Smooth muscle cell (in vitro differentiated cells): ENCODE data around the gene SLC13A3. TPM values are rescaled to one million over a fixed set of nuclear protein-coding genes. Genes with fewer than 3 reads are reported as not detected.

Source experiments
- DNase-seq: peaks from one replicate; lab custom pipeline; 2025; ENCODE audit not compliant: unreplicated experiment; lab: John Stamatoyannopoulos, UW
- H2AFZ ChIP-seq: fragments of 200-600 bp; sonication (generic); 2 replicates; pipeline ENCODE4 v1.6.0; 2016; ENCODE audit warnings: antibody characterized with exemption, low read depth, mild to moderate bottlenecking
- H3F3A ChIP-seq: fragments of 200-600 bp; sonication (generic); 2 replicates; pipeline ENCODE4 v1.6.0; 2017; ENCODE audit warnings: antibody characterized with exemption, low read depth
- H3K27ac ChIP-seq: fragments of 200-600 bp; sonication (generic); 2 replicates; pipeline ENCODE4 v1.5.1; 2016; ENCODE audit warnings: low read depth, mild to moderate bottlenecking
- H3K27me3 ChIP-seq: fragments of 200-600 bp; sonication (generic); 2 replicates; pipeline ENCODE4 v1.6.1; 2016; ENCODE audit warnings: low read depth, mild to moderate bottlenecking
- H3K36me3 ChIP-seq: fragments of 200-600 bp; sonication (generic); 2 replicates; pipeline ENCODE4 v1.5.1; 2016; ENCODE audit warnings: low read depth
- H3K4me1 ChIP-seq: fragments of 200-600 bp; sonication (generic); 2 replicates; pipeline ENCODE4 v1.5.1; 2016; ENCODE audit warnings: low read depth
- H3K4me2 ChIP-seq: fragments of 200-600 bp; sonication (generic); 2 replicates; pipeline ENCODE4 v1.6.0; 2016; ENCODE audit warnings: mild to moderate bottlenecking
- H3K4me3 ChIP-seq: fragments of 200-600 bp; sonication (generic); 2 replicates; pipeline ENCODE4 v1.5.1; 2016; ENCODE audit warnings: mild to moderate bottlenecking
- H3K79me2 ChIP-seq: fragments of 200-600 bp; sonication (generic); 2 replicates; pipeline ENCODE4 v1.6.0; 2016; ENCODE audit warnings: low read depth, mild to moderate bottlenecking
- H3K9ac ChIP-seq: fragments of 200-600 bp; sonication (generic); 2 replicates; pipeline ENCODE4 v1.6.0; 2016; ENCODE audit warnings: low read depth
- H3K9me3 ChIP-seq: fragments of 200-600 bp; sonication (generic); replicated peaks from 2 replicates; pipeline ENCODE4 v1.5.1; 2016; ENCODE audit warnings: low read depth
- H4K20me1 ChIP-seq: fragments of 200-600 bp; sonication (generic); 2 replicates; pipeline ENCODE4 v1.6.0; 2016; ENCODE audit warnings: low read depth
- CTCF ChIP-seq: fragments of 200-600 bp; sonication (generic); IDR thresholded peaks from 2 replicates; pipeline ENCODE4 v1.5.1; 2017; ENCODE audit warnings: borderline replicate concordance, mild to moderate bottlenecking, antibody characterized with exemption; ENCODE audit not compliant: insufficient read depth, poor library complexity, severe bottlenecking
- WGBS: methylation state at CpG from one replicate; pipeline ENCODE4 v1.1.7; 2016; ENCODE audit warnings: low lambda C conversion rate; 5-methylcytosine and 5-hydroxymethylcytosine counted together
- polyA plus RNA-seq: library from polyadenylated mRNA; unstranded; fragments of >200 nt; fragmentation: Nextera tagmentation; extraction: Ambion mirVana; gene quantifications from 2 replicates; pipeline ENCODE4 v1.2.1, GENCODE V29; 2016
- total RNA-seq: library from RNA; depleted of rRNA; stranded (reverse); fragments of >200 nt; gene quantifications from 2 replicates; pipeline ENCODE4 v1.2.3, GENCODE V29; 2014

The SLC13A3 gene
- total and polyA plus RNA-seq, 2 experiments from 2014 or later = 6.4 to 7.7 TPM

GRCh38 chr20:46544576-46544975, 106.7 kb downstream of the SLC13A3 start:
- Histone ChIP-seq H3K27me3 (no peaks in the 10 kb centered on the region), H3F3A (no peaks in the 10 kb centered on the region), H3K79me2 (no peaks in the 10 kb centered on the region), H3K9ac (no peak overlapping the region), H3K36me3 (no peaks in the 10 kb centered on the region), H3K4me1 (no peaks in the 10 kb centered on the region), H3K4me2 (no peak overlapping the region), H3K4me3 (no peak overlapping the region), H3K9me3 (no peaks in the 10 kb centered on the region), H3K27ac (no peak overlapping the region), H4K20me1 (no peaks in the 10 kb centered on the region), H2AFZ (no peak overlapping the region)
- WGBS = 87% methylated on average over 3 of the region's 3 CpGs
- no peak for TF ChIP-seq CTCF
- DNase-seq = no peak

- H3K27ac ChIP-seq = no peak overlapping the region
- no peaks in the 10 kb centered on the region for H4K20me1 ChIP-seq
- no peak overlapping the region for H2AFZ ChIP-seq
- no peaks in the 10 kb centered on the region for H3F3A ChIP-seq
- no peaks in the 10 kb centered on the region for H3K9me3 ChIP-seq
- no peak for TF ChIP-seq CTCF
- no peak for DNase-seq
- H3K36me3 ChIP-seq = no peaks in the 10 kb centered on the region
- 83% methylated on average over 1 of the region's 1 CpG for WGBS
- H3K27me3 ChIP-seq = no peaks in the 10 kb centered on the region
- H3K79me2 ChIP-seq = no peaks in the 10 kb centered on the region
- no peak overlapping the region for H3K9ac ChIP-seq
- no peaks in the 10 kb centered on the region for H3K4me1 ChIP-seq
- H3K4me3 ChIP-seq = no peak overlapping the region
- H3K4me2 ChIP-seq = no peak overlapping the region
Measured at GRCh38 chr20:46543959-46544358, 107.3 kb downstream of the SLC13A3 start.

GRCh38 chr20:46543033-46543432, 108.2 kb downstream of the SLC13A3 start:
- no peak overlapping the region for H3K27ac ChIP-seq
- no peaks in the 10 kb centered on the region for H3K36me3 ChIP-seq
- no peak overlapping the region for H3K4me3 ChIP-seq
- H2AFZ ChIP-seq = no peak overlapping the region
- no peak for DNase-seq
- WGBS = 76% methylated on average over 4 of the region's 4 CpGs
- H3K27me3 ChIP-seq = peaks cover 8% of the 10 kb centered on the region
- no peak overlapping the region for H3K9ac ChIP-seq
- H3K4me1 ChIP-seq = no peaks in the 10 kb centered on the region
- no peak overlapping the region for H3K4me2 ChIP-seq
- H3K9me3 ChIP-seq = no peaks in the 10 kb centered on the region
- H3K79me2 ChIP-seq = no peaks in the 10 kb centered on the region
- no peaks in the 10 kb centered on the region for H3F3A ChIP-seq
- no peaks in the 10 kb centered on the region for H4K20me1 ChIP-seq
- no peak for TF ChIP-seq CTCF

GRCh38 chr20:46541229-46541935, 109.9 kb downstream of the SLC13A3 start:
- Histone ChIP-seq H3K36me3 (no peaks in the 10 kb centered on the region), H4K20me1 (no peaks in the 10 kb centered on the region), H3F3A (no peaks in the 10 kb centered on the region), H3K4me2 (no peak overlapping the region), H2AFZ (no peak overlapping the region), H3K27me3 (peaks cover 8% of the 10 kb centered on the region), H3K4me3 (no peak overlapping the region), H3K27ac (no peak overlapping the region), H3K4me1 (no peaks in the 10 kb centered on the region), H3K9me3 (no peaks in the 10 kb centered on the region), H3K79me2 (no peaks in the 10 kb centered on the region), H3K9ac (no peak overlapping the region)
- no peak for TF ChIP-seq CTCF
- no peak for DNase-seq
- WGBS = 90% methylated on average over 36 of the region's 36 CpGs
